CD4-positive, alpha-beta T cell treated with Interleukin-6 for 4 hours (primary cell): Measurements from ENCODE around the gene TFRC.
A peak's percentile ranks its signal among the peaks of the same experiment; 100 is the strongest.
"Not testable (repeated sequence)": the region's sequence is repeated elsewhere in the genome, so short reads cannot be mapped to it uniquely, and the experiment has no call there.

Experiments used
- DNase-seq: peaks from one replicate; pipeline ENCODE4 v3.0.0-alpha.2; 2020; ENCODE audit warnings: mixed read lengths

Gene TFRC

GRCh38 chr3:196081002-196081833, 672 bp downstream of the TFRC start:
- DNase-seq = peak; percentile 63

GRCh38 chr3:196080101-196080846, 1.6 kb downstream of the TFRC start:
- DNase-seq = peak; percentile 5

GRCh38 chr3:196079682-196080081, 2.2 kb downstream of the TFRC start:
- DNase-seq = no peak

GRCh38 chr3:196075013-196075412, 6.9 kb downstream of the TFRC start:
- DNase-seq = no peak

DNA sequence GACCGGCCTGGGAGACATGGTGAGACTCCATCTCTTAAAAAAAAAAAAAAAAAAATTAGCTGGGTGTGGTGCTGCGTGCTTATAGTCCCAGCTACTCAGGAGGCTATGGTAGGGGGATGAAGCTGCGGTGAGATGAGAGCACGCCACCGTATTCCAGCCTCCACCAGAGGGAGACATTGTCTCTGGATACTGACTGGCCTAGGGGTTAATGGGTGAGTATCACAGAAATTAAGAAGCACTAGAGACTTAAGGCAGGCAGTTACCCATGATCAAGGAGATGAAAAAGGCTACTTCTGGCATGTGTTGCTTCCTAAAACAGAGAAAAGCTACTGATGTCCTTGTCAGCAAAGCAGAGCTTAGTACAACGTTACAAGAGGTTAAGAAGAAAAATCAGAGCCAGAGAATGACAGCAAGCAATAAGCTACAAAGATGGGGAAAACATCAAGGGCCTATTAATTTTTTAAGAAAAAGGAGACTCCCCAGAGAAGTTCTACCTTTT, 8.6 kb downstream of the TFRC start:
- peak; percentile 79 for DNase-seq

GRCh38 chr3:196072313-196072712, 9.6 kb downstream of the TFRC start:
- DNase-seq = no peak

GRCh38 chr3:196068812-196069211, 13.1 kb downstream of the TFRC start:
- DNase-seq = not testable (repeated sequence)

GRCh38 chr3:196067439-196067838, 14.5 kb downstream of the TFRC start:
- no peak for DNase-seq

GRCh38 chr3:196063971-196064370, 17.9 kb downstream of the TFRC start:
- no peak for DNase-seq

DNA sequence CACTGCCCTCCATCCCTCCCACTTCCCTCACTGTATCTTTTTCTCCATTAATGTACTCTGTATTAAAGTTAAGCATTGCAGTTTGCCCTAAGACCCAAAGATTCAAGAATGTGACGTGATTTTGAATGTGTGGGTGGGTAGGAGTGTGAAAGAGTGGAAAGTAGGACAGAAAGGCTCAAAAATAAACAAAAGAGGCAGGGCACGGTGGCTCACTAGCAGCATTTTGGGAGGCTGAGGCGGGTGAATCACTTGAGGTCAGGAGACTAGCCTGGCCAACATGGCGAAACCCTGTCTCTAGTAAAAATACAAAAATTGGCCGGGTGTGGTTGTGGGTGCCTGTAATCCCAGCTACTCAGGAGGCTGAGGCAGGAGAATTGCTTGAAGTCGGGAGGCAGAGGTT, 18.4 kb downstream of the TFRC start:
- no peak for DNase-seq

GRCh38 chr3:196063049-196063448, 18.8 kb downstream of the TFRC start:
- DNase-seq = no peak

DNA sequence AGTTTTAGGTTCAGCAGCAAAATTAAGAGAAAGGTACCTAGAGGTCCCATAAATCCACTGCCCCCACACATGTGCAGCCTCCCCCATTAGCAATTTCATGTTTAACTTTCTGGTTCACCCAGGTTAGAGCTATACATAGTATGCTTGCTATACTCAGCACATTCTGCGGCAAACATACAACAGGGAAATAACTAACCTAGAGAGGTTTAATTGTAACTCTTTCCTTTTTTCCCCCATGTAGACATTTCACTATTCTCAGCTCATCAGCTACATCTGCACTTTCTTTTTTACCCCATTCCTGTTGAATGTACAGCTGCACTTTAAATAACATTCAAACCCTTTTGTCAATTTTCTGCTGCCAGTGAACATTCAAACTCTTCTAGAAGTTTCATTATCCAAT, 21.1 kb downstream of the TFRC start:
- no peak for DNase-seq

- no peak for DNase-seq
These were observed 24.0 kb downstream of the TFRC start for GRCh38 chr3:196057760-196058331.

DNA sequence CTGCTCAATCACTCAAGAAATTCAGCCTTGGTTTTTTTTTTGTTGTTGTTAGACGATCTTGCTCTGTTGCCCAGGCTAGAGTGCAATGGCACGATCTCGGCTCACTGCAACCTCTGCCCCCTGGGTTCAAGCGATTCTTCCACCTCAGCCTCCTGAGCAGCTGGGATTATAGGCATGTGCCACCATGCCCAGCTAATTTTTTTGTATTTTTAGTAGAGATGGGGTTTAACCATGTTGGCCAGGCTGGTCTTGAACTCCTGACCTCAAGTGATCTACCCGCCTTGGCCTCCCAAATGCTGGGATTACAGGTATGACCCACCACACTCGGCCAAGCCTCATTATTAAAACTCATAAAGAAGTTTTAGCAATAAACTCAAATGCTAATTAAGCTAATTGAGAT, 25.5 kb downstream of the TFRC start:
- not testable (repeated sequence) for DNase-seq

DNA sequence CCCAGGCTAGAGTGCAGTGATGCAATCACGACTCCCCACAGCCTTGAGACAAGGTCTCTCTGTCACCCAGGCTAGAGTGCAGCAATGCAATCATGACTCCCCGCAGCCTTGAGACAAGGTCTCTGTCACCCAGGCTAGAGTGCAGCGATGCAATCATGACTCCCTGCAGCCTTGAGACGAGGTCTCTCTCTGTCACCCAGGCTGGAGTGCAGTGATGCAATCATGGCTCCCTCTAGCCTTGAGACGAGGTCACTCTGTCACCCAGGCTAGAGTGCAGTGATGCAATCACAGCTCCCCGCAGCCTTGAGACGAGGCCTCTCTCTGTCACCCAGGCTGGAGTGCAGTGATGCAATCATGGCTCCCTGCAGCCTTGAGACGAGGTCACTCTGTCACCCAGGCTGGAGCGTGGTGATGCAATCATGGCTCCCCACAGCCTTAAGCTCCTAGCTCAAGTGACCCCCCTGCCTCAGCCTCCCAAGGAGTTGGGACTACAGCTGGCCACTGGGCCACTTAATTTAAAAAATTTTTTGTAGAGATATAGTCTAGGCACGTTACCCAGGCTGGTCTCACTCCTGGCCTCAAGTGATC, 26.1 kb downstream of the TFRC start:
- no peak for DNase-seq

GRCh38 chr3:196055240-196055639, 26.6 kb downstream of the TFRC start:
- no peak for DNase-seq

DNA sequence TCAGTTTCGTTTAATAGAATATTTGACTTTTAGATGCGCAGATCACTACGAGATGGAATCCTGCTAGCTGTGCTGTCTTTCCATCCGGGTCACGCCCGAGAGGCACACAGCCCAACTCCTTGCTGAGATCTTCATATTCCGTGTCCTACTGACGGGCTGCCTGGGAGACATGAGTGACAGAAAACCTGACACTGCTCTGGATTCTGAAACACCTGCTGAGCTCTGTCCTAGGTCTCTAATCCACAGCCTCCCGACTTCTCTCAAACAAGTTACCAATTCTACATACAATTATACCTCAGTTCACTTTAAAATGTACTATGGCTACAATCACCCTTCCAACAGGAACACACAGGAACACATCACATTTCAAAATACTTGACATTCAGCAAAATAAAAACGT, 27.2 kb downstream of the TFRC start:
- no peak for DNase-seq

GRCh38 chr3:196053487-196053886, 28.4 kb downstream of the TFRC start:
- DNase-seq = no peak

DNA sequence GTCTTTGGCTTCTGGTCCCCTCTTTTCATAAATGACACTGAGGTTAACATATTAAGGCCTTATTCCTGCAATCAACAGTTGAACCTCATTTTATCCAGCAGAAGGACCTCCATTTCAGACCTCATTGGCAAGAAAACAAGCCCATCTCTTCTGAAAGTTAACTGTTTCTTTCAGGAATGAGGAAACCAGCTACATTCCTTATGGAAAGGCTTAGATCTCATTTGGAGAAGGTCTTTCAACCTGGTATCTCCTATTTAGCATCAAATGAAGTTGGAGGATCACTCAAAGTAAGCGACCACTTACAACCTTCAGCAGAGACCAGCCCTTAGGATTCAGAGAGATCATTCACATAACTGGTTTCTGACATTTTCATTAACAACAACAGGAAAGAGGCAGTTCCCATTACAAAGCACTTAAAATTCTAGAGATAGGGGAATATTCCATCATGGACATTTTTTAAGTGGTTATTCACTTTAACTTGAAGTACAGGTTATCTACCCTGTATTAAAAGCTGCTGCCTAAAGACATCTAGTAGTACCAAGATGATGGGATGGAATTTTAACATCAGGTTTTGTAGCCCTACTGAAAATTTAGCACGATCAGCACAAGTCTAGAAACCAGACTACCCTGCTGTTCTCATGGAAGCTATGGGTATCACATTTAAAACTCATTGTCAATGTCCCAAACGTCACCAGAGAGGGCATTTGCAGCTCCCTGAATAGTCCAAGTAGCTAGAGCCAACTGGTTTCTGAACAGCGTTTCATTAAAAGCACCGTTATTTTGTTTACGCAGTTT, 30.4 kb downstream of the TFRC start:
- no peak for DNase-seq

DNA sequence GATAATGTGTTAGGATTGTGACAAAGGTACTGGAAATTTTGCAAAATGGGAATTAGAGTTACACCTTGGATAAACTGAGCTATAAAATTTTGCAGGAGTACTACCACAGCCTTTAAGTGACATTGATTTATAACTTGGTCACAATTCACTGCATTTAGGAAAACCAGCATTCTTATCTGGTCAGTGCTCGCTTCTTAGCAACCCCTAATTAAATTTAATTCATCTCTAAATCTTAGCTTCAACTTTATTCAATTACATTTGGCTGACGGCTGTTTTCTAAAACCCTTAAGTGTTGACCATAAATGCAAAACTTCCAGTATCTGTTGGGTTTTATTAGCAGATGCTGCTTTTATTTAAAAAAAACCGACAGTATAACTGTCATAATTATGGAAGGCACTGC, 31.3 kb downstream of the TFRC start:
- DNase-seq = no peak

DNA sequence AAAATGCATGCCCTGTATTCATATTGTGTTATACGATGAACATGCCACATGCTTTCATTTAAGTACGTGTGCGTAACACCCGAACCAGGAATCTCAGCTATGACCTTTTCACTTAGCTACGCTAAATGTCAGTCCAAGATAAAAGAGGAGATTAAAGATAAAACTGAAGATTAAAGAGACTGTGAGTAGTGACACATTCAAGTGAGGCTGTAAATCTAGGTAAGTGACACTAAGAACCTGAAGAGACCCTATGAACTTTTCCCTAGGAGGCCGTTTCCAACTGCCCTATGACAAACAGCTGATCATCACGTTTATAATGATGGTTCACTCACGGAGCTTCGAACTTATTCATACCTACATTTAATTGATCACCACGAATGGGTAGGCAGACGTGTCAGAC, 32.2 kb downstream of the TFRC start:
- no peak for DNase-seq

GRCh38 chr3:196048922-196049598, 32.8 kb downstream of the TFRC start:
- no peak for DNase-seq
